ENCODE measurements around the gene NR2F1-AS1. TPM values are rescaled to one million over a fixed set of nuclear protein-coding genes. Genes with fewer than 3 reads are reported as not detected.
A peak's percentile ranks its signal among the peaks of the same experiment; 100 is the strongest.

NR2F1-AS1 gene
- total RNA-seq, 1 donor from 2014 or later, result 19.0 TPM

- no peak overlapping the region for H3K4me3 Mint-ChIP-seq
- H3K9me3 Mint-ChIP-seq, result no peaks in the 10 kb centered on the region
- H3K27ac Mint-ChIP-seq, result no peak overlapping the region
- H3K27me3 Mint-ChIP-seq, result peaks cover 48% of the 10 kb centered on the region
- no peak for DNase-seq (ENCODE audit: extremely low spot score, unreplicated experiment)
- peak; percentile 34 for TF ChIP-seq CTCF (conservative IDR thresholded peaks at IDR 0.05)
- peaks cover 11% of the 10 kb centered on the region for H3K4me1 Mint-ChIP-seq (ENCODE audit: unreplicated experiment)
- peaks cover 32% of the 10 kb centered on the region for H3K36me3 Mint-ChIP-seq
Measured at GRCh38 chr5:93596676-93597490, 15.9 kb upstream of the NR2F1-AS1 start.

DNA sequence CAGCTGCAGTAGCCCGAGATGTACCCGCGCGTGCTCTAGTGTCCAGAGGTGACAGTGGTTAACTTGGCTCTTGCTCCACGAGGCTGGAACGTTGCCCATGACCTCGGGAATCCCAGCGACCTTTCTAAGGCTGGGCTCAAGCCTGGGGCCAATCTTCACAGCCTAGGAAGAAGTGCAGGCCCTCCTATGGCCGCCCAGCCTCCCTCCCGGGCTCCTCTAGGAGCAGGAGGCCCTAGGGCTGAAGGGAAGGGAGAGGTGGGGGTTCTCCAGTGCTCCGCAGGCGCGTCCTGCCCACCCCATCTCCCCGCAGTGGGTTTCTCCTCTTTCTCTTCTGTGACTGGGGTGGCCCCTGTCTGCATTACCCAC lies 15.3 kb upstream of the NR2F1-AS1 start:
- Mint-ChIP-seq H3K4me3 (peak overlapping the region; percentile 11), H3K9me3 (no peaks in the 10 kb centered on the region), H3K27ac (no peak overlapping the region), H3K36me3 (peaks cover 36% of the 10 kb centered on the region), H3K27me3 (peaks cover 54% of the 10 kb centered on the region), H3K4me1 (ENCODE audit: unreplicated experiment) (peaks cover 17% of the 10 kb centered on the region)
- no peak for DNase-seq (ENCODE audit: extremely low spot score, unreplicated experiment)
- no peak for TF ChIP-seq CTCF (conservative IDR thresholded peaks at IDR 0.05)

- Mint-ChIP-seq H3K4me3 (peak overlapping the region; percentile 11), H3K36me3 (peaks cover 36% of the 10 kb centered on the region), H3K27me3 (peaks cover 61% of the 10 kb centered on the region), H3K9me3 (no peaks in the 10 kb centered on the region), H3K27ac (no peak overlapping the region), H3K4me1 (ENCODE audit: unreplicated experiment) (peaks cover 23% of the 10 kb centered on the region)
- TF ChIP-seq CTCF (conservative IDR thresholded peaks at IDR 0.05), result no peak
- no peak for DNase-seq (ENCODE audit: extremely low spot score, unreplicated experiment)
Measured at GRCh38 chr5:93595420-93596147, 14.6 kb upstream of the NR2F1-AS1 start.

GRCh38 chr5:93594591-93595419 lies 13.8 kb upstream of the NR2F1-AS1 start:
- Mint-ChIP-seq H3K27me3 (peaks cover 69% of the 10 kb centered on the region), H3K27ac (no peak overlapping the region), H3K9me3 (no peaks in the 10 kb centered on the region), H3K4me1 (ENCODE audit: unreplicated experiment) (peaks cover 30% of the 10 kb centered on the region), H3K4me3 (no peak overlapping the region), H3K36me3 (peaks cover 43% of the 10 kb centered on the region)
- no peak for TF ChIP-seq CTCF (conservative IDR thresholded peaks at IDR 0.05)
- DNase-seq (ENCODE audit: extremely low spot score, unreplicated experiment), result no peak

DNA sequence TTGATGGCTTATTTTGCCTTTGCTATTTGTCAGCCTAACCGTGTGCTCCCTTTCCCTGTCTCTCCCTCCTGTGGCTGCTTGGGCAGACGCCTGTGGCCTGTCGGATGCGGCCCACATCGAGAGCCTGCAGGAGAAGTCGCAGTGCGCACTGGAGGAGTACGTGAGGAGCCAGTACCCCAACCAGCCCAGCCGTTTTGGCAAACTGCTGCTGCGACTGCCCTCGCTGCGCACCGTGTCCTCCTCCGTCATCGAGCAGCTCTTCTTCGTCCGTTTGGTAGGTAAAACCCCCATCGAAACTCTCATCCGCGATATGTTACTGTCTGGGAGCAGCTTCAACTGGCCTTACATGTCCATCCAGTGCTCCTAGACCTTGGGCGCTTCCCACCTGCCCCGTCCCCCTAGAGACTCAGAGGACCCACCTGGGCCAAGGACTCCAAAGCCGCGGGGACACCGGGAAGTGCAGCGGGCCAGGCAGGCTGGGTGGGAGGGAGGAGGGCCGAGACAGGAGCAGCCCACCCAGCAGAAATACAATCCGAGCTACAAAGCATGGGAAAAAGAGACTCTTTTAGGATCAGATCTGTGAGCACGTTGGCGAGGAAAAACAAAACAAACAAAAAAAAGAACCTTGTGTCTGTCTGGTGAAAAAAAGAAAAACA lies 12.6 kb upstream of the NR2F1-AS1 start:
- H3K36me3 Mint-ChIP-seq, result peaks cover 55% of the 10 kb centered on the region
- peaks cover 81% of the 10 kb centered on the region for H3K27me3 Mint-ChIP-seq
- H3K27ac Mint-ChIP-seq, result no peak overlapping the region
- no peak for TF ChIP-seq CTCF (conservative IDR thresholded peaks at IDR 0.05)
- H3K4me1 Mint-ChIP-seq (ENCODE audit: unreplicated experiment), result peaks cover 42% of the 10 kb centered on the region
- H3K4me3 Mint-ChIP-seq, result peak overlapping the region; percentile 50
- no peak for DNase-seq (ENCODE audit: extremely low spot score, unreplicated experiment)
- no peaks in the 10 kb centered on the region for H3K9me3 Mint-ChIP-seq

All from type B pancreatic cell (in vitro differentiated cells).